GM13976 (cell line): ENCODE results near the gene GRIA3.

Source experiments
- DNase-seq: peaks from one replicate; pipeline ENCODE4 v3.0.0; 2012; ENCODE audit warnings: low spot score
- CTCF ChIP-seq: IDR thresholded peaks from 2 replicates; pipeline ENCODE4 v1.5.1; 2012; ENCODE audit warnings: borderline replicate concordance, mild to moderate bottlenecking; ENCODE audit not compliant: insufficient read depth; ENCODE audit errors: extremely low read depth, missing control alignments, control extremely low read depth
- in situ Hi-C: fragments of 300-500 bp; cut with MboI; formaldehyde crosslinking; loops from one replicate; pipeline ENCODE4 v1.12.0; 2022; ENCODE audit warnings: low sequenced_read_pairs, mixed read lengths, inconsistent platforms; ENCODE audit not compliant: unreplicated experiment

GRIA3 gene

DNA sequence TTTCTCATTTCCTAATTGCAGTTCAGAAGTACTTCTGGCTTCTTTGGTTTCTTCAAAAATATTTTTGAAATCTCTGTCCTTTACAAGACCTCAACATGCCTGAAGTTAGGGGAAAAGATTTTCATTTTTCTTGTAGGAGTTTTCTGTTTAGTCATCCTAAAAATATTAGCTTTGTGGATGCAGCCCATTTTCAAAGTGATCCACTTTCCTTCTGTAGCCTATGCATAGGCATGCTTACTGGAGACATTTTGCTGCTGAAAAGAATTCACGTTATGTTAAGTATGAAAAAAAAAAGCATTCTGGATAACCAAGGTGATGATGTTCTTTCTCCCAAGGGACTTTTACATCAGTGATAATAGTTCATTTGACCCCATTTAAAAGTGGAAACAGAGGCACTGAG, 303.2 kb downstream of the GRIA3 start:
- in situ Hi-C loops = no loop called here
- TF ChIP-seq CTCF = no peak
- DNase-seq = no peak

- no peak for TF ChIP-seq CTCF
- DNase-seq = no peak
- in situ Hi-C loops = no loop called here
Measured at GRCh38 chrX:123487669-123488068, 303.6 kb downstream of the GRIA3 start.

DNA sequence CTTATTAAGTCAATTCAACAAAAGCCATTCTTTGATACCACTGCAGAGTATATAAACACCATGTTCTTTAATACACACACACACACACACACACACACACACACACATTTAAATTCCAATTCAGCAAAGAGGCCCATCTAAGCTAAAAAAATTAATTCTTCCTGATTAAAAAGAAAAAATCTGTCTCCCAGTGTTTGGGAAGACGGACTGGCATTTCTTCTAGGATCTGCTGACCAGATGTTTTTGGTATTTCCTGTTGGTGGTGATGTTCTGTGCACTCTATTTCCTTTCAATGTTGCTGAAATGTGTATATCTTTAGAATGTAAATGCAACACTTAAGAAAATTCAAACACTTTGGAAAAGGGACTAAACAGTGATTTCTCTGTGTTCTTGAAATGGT, 304.9 kb downstream of the GRIA3 start:
- in situ Hi-C loops = no loop called here
- DNase-seq = no peak
- no peak for TF ChIP-seq CTCF

DNA sequence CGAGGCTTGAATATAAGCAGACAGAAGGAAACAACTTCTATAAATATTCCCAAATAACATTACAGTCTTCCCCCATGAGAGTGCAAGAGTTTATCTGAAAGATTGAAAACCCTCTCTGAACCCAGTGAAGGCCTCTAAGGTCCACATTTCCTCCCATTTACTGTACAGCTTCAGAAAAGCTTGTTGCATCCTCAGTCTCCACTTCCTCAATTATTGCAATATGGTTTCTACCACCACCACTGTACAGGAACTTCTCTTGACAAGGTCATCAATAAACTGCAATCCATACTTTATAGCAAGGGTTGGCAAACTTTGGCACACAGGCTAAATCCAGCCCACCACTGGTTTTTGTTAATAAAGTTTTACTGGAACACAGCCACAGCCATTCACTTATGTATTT, 309.8 kb downstream of the GRIA3 start:
- no peak for TF ChIP-seq CTCF
- DNase-seq = no peak
- in situ Hi-C loops = no loop called here

GRCh38 chrX:123499787-123500186, 315.7 kb downstream of the GRIA3 start:
- TF ChIP-seq CTCF = no peak
- in situ Hi-C loops = no loop called here

DNA sequence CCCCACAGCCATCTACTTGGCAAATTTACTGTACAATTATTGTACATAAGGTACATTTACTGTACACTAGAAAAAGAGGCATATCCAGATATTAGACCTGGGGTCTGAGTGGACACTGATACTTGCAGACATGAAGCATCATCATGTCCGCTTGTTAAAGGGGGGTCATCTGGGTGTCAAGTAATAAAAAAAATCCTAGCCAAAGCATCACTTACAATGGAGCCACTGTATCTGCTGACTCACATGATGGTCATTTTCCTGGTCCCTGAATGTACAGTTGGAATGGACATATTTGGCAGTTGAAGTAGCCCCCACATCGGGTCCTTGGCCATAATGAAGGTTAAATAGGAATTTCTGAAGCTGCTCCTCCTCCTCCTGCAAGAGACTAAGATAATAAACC, 320.0 kb downstream of the GRIA3 start:
- in situ Hi-C loops = no loop called here
- TF ChIP-seq CTCF = no peak
- no peak for DNase-seq

More at GRCh38 chrX:123499787-123500186, 315.7 kb downstream of the GRIA3 start:
- DNase-seq = no peak

DNA sequence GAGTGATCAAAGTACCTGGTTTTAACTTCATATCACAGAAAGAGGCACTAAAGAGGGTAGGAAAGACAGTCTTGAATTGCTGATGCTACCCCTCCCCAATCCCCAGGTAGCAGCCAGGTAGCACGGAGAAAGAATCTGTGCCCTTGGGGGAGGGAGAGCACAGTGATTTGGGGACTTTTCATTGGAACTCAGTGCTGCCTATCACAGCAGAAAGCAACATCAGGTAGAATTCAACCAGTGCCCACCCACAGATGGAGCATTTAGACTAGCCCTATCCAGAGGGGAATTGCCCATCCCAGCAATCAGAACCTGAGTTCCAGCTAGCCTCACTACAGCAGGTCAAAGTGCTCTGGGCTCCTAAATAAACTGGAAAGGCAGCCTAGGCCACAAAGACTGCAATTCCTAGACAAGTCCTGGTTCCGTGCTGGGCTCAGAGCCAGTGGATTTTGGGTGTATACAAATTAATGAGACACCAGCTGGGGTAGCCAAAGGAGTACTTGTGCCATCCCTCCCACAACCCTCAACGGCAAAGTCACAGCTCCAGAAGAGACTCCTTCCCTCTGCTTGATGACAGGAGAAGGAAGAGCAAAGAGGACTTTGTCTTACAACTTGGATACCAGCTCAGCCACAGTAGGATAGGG, 320.7 kb downstream of the GRIA3 start:
- no peak for TF ChIP-seq CTCF
- DNase-seq = no peak
- in situ Hi-C loops = no loop called here
